ENCODE data around the gene KY. TPM values are rescaled to one million over a fixed set of nuclear protein-coding genes. Genes with fewer than 3 reads are reported as not detected.

Gene KY
- total RNA-seq, 6 experiments from 2014 or later = 0.11 to 0.16 TPM; not detected in 4

GRCh38 chr3:134649106-134649705 is 1.6 kb downstream of the KY start:
- TF ChIP-seq CTCF (IDR thresholded peaks at IDR 0.05) = no peak
- Mint-ChIP-seq H3K27ac (no peak overlapping the region), H3K27me3 (ENCODE audit: insufficient read depth) (peaks cover 5% of the 10 kb centered on the region), H3K4me3 (no peak overlapping the region), H3K4me1 (ENCODE audit: low read depth) (peaks cover 16% of the 10 kb centered on the region), H3K36me3 (ENCODE audit: low read depth) (no peaks in the 10 kb centered on the region), H3K9me3 (no peaks in the 10 kb centered on the region)
- DNase-seq = no peak

- no peak for DNase-seq
- Mint-ChIP-seq H3K27ac (no peak overlapping the region), H3K4me3 (no peak overlapping the region), H3K27me3 (ENCODE audit: insufficient read depth) (peaks cover 3% of the 10 kb centered on the region), H3K9me3 (no peaks in the 10 kb centered on the region), H3K36me3 (ENCODE audit: low read depth) (no peaks in the 10 kb centered on the region), H3K4me1 (ENCODE audit: low read depth) (peaks cover 16% of the 10 kb centered on the region)
- TF ChIP-seq CTCF (IDR thresholded peaks at IDR 0.05) = no peak
These were observed 2.7 kb downstream of the KY start for GRCh38 chr3:134647902-134648760.

- H3K4me1 Mint-ChIP-seq (ENCODE audit: low read depth) = no peaks in the 10 kb centered on the region; the same call in 1 of the 2 replicates
- no peak for DNase-seq
- H3K4me3 Mint-ChIP-seq = no peak overlapping the region
- no peaks in the 10 kb centered on the region for H3K9me3 Mint-ChIP-seq
- H3K27ac Mint-ChIP-seq = no peak overlapping the region
- peaks cover 1% of the 10 kb centered on the region for H3K27me3 Mint-ChIP-seq (ENCODE audit: insufficient read depth)
- no peak for TF ChIP-seq CTCF (IDR thresholded peaks at IDR 0.05)
- no peaks in the 10 kb centered on the region for H3K36me3 Mint-ChIP-seq (ENCODE audit: low read depth)
These were observed 4.7 kb downstream of the KY start for GRCh38 chr3:134646086-134646485.

GRCh38 chr3:134645515-134645914 is 5.3 kb downstream of the KY start:
- no peak for DNase-seq
- Mint-ChIP-seq H3K4me3 (no peak overlapping the region), H3K9me3 (no peaks in the 10 kb centered on the region), H3K27ac (no peak overlapping the region), H3K4me1 (ENCODE audit: low read depth) (no peaks in the 10 kb centered on the region), H3K36me3 (ENCODE audit: low read depth) (no peaks in the 10 kb centered on the region), H3K27me3 (ENCODE audit: insufficient read depth) (peaks cover 4% of the 10 kb centered on the region)
- no peak for TF ChIP-seq CTCF (IDR thresholded peaks at IDR 0.05)

- TF ChIP-seq CTCF (IDR thresholded peaks at IDR 0.05) = no peak
- Mint-ChIP-seq H3K4me3 (no peak overlapping the region), H3K36me3 (ENCODE audit: low read depth) (no peaks in the 10 kb centered on the region), H3K4me1 (ENCODE audit: low read depth) (no peaks in the 10 kb centered on the region), H3K27me3 (ENCODE audit: insufficient read depth) (peaks cover 4% of the 10 kb centered on the region), H3K9me3 (no peaks in the 10 kb centered on the region), H3K27ac (no peak overlapping the region)
- DNase-seq = no peak
These were observed 5.9 kb downstream of the KY start for GRCh38 chr3:134644731-134645514.
